CD4-positive, alpha-beta T cell treated with Interleukin-1 beta for 1 hour (primary cell): ENCODE measurements around the gene DNTT.
"Not testable (repeated sequence)": the region's sequence is repeated elsewhere in the genome, so short reads cannot be mapped to it uniquely, and the experiment has no call there.

Source experiments
- DNase-seq, 2 donors: peaks; one replicate each; pipeline ENCODE4 v3.0.0-alpha.2; 2020 to 2022

DNTT gene

DNA sequence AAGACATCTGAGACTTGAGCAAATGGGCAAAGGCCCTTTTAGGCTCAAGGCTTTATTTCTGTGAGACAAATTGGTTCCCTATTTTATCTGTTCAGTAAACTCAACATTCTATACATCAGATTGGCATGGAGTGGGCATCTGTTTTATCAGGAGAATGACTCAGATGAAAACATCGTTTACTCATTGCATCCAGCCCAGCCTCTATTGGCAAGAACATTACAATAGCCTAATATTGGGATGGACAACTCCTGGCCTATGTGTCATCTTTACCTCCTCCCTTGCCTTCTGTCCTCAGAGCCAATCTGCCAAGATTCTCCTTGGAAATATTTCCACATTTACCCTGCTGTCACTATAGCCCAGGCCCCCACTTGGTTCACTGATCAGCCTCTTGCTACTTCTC is 27.4 kb upstream of the DNTT start:
- no peak for DNase-seq

DNA sequence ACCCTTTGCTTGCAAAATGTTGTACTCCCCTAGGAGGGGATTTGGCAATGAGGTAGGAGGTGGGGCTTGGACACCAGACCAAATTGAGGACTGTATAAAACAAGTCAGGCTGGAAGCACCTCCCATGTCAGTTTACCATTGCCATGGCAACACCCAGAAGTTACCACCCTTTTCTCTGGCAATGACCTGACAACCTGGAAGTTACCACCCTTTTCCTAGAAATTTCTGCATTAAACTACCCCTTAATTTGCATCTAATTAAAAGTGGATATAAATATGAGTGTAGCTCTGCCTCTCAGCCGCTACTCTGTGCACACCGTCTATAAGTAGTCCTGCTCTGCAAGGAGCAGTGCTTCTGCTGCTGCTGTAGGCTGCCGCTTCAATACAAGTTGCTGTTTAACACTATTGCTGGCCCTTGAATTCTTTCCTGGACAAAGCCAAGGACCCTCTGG is 25.0 kb upstream of the DNTT start:
- DNase-seq, result no peak

DNA sequence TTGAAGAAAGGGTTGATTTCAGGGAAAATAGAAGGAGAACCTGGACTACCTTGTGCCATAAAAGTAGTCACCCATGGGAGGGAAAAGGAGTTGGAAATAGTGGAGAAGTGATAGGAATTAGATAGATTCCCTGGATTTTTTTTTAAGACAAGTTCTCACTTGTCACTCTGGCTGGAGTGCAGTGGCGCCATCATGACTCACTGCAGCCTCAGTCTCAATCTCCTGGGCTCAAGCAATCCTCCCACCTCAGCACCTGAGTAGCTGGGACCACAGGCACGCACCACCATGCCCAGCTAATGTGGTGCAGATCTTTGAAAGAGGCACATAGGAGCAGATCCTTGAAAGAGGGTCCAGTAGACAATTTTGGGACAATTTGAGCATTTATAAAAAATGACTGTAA is 23.4 kb upstream of the DNTT start:
- no peak for DNase-seq

DNA sequence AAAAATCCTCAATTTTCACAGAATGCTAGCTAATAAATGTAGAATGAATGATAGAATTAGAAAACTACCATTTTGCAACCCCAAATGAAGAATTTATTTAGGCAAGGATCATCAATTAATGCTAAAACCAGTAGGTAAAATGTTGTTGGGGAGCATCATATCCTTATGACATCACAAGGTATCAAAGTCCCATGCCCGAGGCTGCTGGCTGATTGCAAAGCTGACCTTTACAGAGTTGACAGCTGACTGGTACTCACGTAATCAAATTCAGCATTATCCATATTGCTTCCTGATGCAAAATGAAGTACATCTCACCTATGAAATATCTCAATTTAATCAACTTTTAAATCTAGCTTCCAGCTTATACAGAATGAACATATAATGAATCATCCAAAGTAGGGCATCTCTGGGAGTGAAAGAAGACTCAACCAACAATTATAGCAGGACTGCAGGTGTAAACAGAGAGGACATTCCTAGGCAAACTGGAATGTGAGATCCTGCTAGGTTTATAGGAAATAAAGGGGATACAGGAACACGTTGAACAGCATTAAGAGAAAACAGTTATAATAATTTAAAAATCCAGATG is 22.7 kb upstream of the DNTT start:
- DNase-seq, result no peak

DNA sequence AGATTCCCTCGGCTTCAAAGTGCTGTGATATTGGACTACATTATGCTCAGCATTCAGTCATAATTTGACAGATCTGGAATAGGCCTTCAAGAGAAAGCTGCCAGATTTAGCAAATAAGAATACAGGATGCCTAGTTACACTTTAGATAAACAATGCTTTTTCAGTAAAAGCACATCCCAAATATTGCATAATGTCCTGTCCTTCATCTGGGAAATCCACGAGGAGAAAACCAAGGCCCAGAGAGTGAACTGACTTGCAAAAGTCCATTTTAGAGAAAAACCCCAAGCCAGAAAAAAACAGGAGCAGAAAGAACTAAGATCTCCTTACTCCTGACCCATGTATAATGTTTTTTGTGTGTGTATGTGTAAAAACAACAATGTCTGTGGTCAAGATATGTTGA is 20.9 kb upstream of the DNTT start:
- DNase-seq, result no peak

DNA sequence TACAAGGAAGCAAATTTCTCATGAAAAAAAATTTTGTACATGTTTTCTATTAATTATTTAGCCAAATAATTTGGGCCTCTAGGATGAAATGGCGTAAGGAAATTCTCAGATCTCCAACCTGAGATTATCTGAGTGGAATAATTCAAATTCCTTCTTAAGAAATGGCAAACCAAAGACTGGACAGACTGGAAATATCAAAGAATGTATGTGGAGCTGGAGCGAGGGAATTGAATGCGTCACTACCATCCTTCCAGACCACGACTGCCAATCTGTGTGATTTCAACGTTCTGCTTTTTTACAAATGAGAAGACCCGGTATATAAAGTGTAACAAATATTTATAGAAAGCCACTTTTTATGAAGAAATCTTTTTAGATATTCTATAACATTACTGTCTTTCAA is 20.5 kb upstream of the DNTT start:
- DNase-seq, result no peak

DNA sequence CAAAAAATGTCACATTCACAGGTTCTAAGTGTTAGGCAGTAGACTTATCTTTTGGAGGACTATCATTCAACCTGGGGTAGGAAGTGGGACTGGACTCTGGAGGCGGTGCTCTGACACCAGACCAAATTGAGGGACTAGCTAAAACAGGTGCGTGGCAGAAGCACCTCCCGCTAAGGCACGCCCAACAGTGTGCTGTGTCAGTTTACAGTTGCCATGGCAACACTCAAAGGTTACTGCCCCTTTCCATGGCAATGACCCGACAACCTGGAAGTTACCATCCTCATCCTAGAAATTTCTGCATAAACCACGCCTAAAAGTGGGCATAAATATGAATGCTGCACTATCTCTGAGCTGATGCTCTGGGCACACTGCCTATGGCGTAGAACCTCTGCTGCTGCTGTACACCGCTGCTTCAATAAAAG is 18.9 kb upstream of the DNTT start:
- no peak for DNase-seq

DNA sequence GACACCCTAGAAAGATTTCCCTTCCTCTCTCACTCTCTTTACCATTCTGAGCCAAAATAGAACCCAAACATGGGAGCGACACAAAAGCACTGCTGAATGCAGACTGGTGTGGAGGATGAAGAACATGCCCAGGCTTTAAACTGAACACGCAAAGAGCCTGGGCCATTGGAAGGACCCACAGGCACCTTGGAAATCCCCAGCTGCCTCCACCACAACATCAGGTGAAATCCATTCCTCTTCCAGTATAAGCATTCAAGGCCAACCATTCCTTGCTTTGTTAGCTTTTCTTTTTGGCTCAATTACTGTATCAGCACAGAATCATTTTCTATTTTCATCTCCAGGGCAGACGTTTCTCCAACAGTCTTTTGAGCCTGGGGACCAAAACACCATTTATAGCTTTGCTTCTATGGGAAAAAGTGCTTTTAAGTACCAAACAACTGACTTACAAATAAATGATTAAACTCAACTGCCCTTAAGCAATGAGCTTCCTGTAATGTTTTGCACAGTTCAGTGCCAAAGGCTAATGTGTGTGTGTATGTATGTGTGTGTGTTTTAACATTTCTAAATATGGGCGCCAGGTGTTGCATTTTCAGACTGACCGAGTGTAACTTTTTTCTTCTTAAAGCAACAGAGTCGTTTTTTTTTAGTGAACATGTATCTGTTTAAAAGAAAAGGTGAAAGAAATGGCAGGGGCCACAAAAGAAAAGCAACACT is 16.7 kb upstream of the DNTT start:
- peak in 1 of 2 donors; percentile 45 for DNase-seq

DNA sequence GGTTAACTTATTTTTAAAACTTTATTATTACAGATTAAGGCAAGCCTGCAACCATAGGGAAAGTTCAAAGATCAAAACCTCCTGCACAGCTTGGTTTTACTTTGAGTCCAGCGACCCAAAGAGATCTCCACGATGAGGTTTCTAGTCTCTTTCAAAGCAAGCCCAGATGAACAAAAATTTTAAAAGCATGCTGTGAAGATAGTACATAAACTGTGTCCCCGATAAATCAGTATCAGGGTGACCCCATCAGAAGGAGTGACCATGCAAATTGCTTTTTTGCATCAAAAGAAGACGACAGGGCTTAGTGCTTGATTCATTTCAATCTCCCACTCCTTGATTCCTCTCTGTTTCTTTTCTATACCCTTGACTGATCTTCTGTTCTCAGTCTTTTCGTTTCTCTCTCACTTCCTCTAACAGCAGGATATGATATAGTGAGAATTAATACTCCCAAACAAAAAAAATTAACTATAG is 16.0 kb upstream of the DNTT start:
- no peak for DNase-seq

DNA sequence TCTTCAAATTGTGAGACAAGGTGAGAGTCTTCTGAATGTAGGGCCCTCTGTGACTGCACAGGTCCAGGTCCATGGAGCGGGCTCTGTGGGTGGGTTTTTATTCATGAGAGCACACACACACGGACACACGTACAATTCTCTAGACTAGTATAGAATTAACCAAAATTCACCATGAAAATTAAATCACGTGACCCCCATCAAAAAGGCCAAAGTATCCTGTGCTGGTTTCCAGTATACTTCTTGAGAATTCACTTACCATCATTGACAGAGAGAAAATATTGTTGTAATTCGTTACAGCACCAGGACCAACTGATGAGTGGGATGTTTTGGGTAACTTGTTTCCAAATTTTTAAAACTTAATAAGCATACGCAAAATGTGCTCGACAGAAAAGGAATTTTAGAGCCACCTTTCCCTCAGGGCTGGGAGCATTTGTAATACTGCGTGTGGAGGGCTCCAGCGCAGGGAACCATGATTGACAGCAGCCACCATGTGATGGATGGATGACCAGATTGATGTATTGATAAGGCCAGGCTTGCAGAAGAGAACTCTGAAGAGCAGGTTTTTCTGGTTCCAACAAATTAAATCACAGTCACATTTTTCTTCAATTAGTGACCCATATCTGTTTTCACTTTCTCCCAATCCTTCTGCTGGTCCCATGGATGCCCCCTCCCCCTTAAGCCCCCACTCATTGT is 14.9 kb upstream of the DNTT start:
- DNase-seq, result no peak

DNA sequence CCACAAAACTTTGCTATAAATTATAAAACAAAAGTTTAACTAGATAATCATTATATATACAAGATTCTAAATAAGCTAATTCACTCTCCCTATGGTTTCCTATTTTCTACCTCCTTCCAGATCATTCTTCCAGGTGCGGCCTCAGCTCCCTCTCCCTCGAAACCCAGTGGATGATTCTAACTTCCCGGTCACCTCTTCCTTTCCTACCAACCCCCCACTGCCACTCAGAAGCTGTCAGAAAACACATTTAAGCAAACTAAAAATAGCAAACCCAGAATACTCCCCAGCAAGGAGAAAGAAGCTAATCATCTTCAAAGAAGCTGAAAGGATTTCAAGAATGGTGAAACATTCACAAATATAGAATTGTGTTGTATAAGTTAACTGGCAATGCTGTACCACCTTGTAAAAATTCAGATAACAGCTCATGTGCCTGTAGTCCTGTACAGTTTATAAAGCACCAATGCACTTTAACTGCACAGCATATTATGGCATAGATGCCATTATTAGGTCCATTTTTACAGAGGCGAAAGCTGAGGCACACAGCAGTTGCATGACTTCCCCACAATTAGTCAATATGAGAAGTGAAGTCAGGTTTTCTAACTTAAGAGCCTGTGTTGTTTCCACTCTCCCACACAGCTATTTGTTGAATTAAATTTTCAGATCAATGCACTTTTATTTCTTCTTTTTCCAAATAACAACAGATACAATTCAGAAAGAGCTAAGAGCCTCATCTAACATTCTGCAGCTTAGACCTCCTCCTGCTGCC is 13.7 kb upstream of the DNTT start:
- DNase-seq, result no peak

DNA sequence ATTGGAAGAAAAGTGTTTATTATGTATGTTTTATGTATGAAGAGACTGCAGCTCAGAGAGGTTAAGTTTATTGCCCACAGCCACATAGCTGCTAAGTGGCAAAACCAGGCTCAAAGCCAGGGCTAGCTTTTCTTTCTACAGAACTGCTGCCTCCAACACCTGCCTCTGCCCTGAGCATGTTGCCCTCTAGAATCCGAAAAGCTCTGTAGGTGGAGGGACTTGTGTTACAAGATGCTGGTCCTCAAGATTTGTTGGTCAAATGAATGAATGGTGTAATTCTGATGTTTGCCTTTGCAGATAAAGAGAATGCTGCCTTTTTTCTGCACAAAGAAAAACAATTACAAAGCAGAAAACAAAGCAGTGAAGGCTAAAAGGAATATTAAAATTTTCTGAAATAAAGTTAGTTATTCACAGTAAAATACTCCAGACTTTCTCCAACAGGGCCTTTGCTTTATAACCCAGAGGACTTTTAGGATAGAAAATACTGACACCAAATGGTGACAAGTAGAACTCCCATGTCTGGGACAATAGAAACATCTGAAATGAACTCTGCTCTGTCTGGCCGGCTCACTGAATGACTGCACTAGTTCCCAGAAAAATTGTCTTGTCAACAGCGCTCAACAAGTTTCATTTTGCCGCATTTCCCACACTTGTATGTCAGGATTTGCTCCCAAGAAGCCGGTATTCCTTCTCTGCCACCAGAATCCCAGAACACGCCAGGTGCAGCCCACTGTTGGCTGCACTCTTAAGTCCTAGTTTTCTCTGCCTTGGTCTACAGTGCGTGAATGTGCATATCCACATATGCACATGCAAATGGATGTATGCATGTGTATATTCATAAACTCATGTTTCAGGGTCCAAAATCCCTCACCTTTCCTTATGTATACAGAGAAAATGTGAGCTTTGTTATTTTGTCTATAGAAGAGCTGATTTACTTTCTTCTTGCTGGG is 11.0 kb upstream of the DNTT start:
- peak; percentile 12 to 28 for DNase-seq

DNA sequence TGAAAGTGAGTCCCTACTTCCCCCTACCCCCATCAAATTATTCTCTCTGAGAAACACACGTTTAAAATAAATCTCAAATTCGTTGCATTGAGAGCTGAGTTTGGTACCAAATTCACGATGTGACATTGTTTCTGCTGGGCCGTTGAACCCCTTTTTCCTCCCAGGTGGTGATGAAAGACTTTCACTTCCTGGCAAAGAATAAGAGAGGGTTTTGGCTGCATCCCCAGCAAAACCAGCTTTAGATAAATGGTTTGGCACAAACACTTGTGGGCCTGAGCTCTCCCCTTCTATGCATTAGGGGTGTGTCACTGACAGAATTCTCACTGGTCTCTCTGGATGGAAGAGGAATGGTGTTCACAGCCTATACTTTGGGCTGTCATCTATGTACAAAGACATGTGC is 8.8 kb upstream of the DNTT start:
- no peak for DNase-seq

DNA sequence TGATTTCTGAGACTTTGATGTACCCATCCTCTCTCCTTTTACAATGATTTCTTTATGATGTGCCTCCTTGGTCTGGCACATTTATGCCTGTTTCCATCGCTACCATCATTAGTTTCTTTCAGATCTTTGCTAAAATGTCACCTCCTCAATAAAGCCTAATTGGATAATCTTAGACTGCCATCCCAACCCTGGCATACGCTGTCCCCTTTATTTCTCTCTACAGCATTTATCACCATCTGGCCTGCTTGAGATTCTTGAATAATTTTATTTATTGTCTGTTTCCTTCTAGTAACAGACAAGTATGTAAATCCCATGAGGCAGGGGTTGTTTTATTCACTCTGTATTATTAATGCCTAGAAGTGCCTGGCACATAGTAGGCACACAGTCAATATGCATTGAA is 6.7 kb upstream of the DNTT start:
- DNase-seq, result no peak

DNA sequence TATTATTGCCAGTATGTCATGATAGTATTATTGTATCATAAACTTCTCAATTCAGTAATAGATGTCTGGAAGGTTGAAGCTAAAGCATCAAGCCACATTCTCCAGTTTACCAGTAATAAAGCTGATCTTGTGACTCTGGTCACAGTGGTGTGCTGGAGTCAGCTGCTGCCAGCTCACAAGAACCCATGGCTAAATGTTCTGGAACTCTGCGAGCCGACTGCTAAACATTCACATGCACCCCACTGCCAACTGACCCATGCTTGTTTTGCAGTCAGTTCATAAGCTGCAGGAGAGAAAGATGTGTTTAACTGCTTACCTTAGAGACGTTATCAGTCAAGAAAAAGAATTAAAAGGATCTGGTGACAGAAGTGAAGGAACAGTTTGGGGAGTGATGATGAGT is 5.9 kb upstream of the DNTT start:
- DNase-seq, result no peak

DNA sequence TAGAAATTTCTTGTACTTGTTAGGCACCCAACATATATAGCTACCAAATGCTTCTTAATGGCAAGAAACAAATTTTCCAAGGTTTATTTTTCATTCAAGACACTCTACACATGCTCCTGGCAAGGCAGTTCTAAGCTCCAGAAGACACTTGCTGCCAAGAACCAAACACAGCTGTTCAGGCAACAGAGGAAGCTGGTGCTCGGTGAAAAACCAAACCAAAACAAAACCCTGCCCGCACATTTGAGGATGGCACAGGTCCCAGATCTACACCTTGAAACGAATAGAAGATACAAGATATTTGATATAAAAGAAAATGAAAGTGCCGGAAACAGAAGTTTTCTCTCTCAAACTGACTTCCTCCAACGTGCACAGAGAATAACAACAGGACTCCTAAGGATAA is 4.9 kb upstream of the DNTT start:
- DNase-seq, result no peak

DNA sequence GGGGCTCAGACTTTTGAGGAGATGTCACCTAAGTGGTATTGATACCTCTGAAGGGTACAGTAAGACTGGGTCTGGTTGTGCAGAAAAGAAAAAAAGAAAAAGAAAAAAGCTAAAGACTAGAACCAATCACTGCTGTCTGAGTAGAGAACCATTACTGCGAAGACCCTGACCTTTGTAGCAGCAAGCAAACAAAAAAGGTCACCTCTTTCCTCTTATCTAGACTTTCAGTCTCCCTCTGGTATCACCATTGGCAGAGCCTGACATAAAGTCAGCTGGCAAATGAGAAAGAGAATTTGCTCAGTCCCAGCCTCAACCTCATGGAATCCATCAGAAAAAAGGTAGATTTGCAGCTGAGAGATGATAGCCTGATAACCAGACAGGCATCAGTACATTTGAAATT is 2.6 kb upstream of the DNTT start:
- DNase-seq, result no peak

DNA sequence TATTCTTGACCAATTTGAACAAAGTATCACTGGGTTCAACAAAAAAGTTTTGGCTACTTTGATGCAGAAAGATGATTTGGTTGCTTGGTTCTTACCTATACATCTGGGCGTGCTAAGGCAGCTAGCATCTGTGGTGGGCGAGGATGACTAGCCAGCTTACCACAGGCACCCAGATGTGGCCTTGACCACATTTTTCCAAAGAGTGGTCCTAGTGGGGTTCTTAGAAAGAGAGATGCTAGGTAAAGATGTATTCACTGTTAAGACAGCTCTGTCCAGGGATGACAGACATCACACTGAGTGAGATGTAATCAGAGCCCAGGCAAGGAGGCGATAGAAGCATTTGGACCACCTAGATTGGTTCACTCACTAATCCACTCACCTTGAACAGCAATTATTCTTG is 785 bp downstream of the DNTT start:
- DNase-seq, result no peak

DNA sequence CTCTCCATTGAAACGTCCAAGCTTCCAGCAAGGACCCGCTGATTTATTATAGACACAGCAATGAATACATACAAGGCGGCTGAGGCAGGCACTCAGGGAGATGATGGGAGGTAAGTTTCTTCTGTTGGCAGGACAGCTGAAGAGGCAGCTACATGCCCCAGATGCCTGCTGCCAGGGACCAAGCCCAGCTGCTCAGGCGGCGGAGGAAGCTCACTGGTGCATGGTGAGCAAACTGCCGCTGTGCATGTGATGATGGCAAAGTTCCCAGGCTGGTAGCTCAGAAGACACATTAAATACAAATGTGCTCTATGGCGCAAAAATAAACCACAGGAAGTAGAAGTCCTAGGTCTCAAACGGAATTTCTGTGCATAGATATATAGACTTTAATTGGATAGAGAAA is 2.3 kb downstream of the DNTT start:
- DNase-seq, result peak in 1 of 2 donors; percentile 43

DNA sequence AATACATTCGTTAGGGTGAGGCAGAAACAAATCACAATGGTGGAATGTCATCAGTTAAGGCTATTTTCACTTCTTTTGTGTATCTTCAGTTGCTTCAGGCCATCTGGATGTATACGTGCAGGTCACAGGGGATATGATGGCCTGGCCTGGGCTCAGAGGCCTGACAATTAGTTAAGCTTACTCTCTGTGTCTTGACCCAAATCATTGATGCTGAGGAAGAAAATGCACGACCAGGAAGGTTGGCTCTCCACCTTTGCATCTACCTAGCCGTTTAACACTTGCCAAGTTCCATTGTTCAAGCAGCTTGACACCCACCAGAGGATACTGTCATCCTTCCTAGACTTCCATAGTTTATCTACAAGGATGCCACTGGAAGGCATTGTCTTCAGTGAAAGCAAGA is 4.6 kb downstream of the DNTT start:
- DNase-seq, result not testable (repeated sequence)

DNA sequence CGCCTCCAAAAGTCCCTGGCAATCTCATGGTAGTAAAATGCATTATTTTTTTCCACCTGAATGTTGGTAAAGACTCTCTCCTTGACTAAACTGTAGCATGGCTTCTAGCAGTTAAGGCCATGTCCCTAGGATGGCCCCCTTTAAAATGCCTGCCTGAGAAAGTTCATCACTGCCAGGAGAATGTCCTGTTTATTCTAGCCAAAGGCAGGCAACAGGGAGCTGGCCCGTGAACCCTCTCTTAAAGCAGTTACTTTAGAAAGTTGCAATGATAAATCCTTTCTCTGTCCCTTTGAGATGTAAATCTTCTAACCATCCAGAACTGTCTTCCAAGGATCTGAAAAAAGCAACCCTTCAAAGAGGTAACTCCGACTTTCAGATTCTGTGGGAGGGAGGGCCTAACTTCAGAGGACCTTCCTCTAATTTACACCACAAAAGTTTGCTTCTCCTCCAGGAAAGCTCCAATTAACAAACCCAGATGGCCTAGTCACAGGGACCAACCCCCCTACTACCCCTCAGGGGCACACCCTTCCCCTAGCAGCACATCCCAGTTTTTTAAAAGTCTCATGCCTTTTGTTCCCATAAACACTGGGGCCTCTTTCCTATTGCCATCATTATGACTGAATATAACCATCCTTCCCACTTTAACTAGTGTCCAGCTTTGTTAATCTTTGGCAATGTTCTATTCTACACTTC is 5.5 kb downstream of the DNTT start:
- no peak for DNase-seq

DNA sequence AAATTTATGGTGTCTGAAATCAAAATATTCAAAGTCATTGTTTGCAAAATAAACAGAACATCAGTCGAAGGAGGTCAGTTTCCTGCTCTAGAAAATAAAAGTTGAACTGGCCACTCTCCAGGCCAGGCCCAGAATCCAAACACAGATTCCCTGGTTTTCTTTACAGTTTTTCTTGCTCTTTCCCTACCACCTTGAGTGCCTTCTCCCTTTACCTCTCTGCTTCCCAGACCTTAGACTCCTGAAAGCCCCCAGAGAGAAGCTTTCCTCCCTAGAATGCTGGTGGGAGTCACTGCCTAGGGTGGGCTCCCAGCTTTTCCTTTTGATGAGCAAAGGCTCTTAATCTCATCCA is 6.1 kb downstream of the DNTT start:
- no peak for DNase-seq
